HEK293 (cell line): ENCODE data around the gene DDR1.

Experiments
- GLIS2 ChIP-seq: fragments of 450-650 bp; formaldehyde crosslinking; IDR thresholded peaks from 2 replicates; pipeline ENCODE4 v1.5.1; 2016; ENCODE audit warnings: missing biosample characterization, missing genetic modification characterization
- KLF7 ChIP-seq: fragments of 450-650 bp; formaldehyde crosslinking; IDR thresholded peaks from 2 replicates; pipeline ENCODE4 v1.5.1; 2016; ENCODE audit warnings: missing biosample characterization, missing genetic modification characterization, borderline replicate concordance
- OSR2 ChIP-seq: fragments of 450-650 bp; formaldehyde crosslinking; IDR thresholded peaks from 2 replicates; pipeline ENCODE4 v1.5.1; 2016; ENCODE audit warnings: missing biosample characterization, missing genetic modification characterization
- PATZ1 ChIP-seq: fragments of 450-650 bp; formaldehyde crosslinking; IDR thresholded peaks from 2 replicates; pipeline ENCODE4 v1.5.1; 2016; ENCODE audit warnings: missing biosample characterization, missing genetic modification characterization
- PRDM10 ChIP-seq: fragments of 450-650 bp; formaldehyde crosslinking; IDR thresholded peaks from 2 replicates; pipeline ENCODE4 v1.5.1; 2016; ENCODE audit warnings: missing biosample characterization, missing genetic modification characterization
- SP2 ChIP-seq: fragments of 450-650 bp; formaldehyde crosslinking; IDR thresholded peaks from 2 replicates; pipeline ENCODE4 v1.5.1; 2016; ENCODE audit warnings: missing biosample characterization, missing genetic modification characterization
- TRIM28 ChIP-seq: IDR thresholded peaks from 2 replicates; pipeline ENCODE4 v1.6.1; 2011; ENCODE audit warnings: low read length, control low read depth, borderline replicate concordance
- ZBTB49 ChIP-seq: fragments of 450-650 bp; formaldehyde crosslinking; IDR thresholded peaks from 2 replicates; pipeline ENCODE4 v1.5.1; 2016; ENCODE audit warnings: missing biosample characterization, missing genetic modification characterization, low read depth
- ZBTB6 ChIP-seq: fragments of 450-650 bp; formaldehyde crosslinking; IDR thresholded peaks from 2 replicates; pipeline ENCODE4 v1.5.1; 2017; ENCODE audit warnings: missing biosample characterization, missing genetic modification characterization
- ZNF184 ChIP-seq: fragments of 450-650 bp; IDR thresholded peaks from 2 replicates; pipeline ENCODE4 v1.5.1; 2018; ENCODE audit warnings: missing biosample characterization, mild to moderate bottlenecking, missing genetic modification characterization
- ZNF202 ChIP-seq: fragments of 450-650 bp; formaldehyde crosslinking; IDR thresholded peaks from 2 replicates; pipeline ENCODE4 v1.5.1; 2016; ENCODE audit warnings: missing biosample characterization, missing genetic modification characterization, borderline replicate concordance
- ZNF266 ChIP-seq: fragments of 450-650 bp; formaldehyde crosslinking; IDR thresholded peaks from 2 replicates; pipeline ENCODE4 v1.5.1; 2016; ENCODE audit warnings: missing biosample characterization, missing genetic modification characterization, low read depth
- ZNF280D ChIP-seq: fragments of 450-650 bp; formaldehyde crosslinking; IDR thresholded peaks from 2 replicates; pipeline ENCODE4 v1.5.1; 2016; ENCODE audit warnings: missing biosample characterization, missing genetic modification characterization
- ZNF394 ChIP-seq: fragments of 450-650 bp; formaldehyde crosslinking; IDR thresholded peaks from 2 replicates; pipeline ENCODE4 v1.5.1; 2016; ENCODE audit warnings: missing biosample characterization, missing genetic modification characterization, mild to moderate bottlenecking, moderate library complexity, borderline replicate concordance
- ZNF398 ChIP-seq: fragments of 450-650 bp; formaldehyde crosslinking; IDR thresholded peaks from 2 replicates; pipeline ENCODE4 v1.5.1; 2017; ENCODE audit warnings: missing biosample characterization, missing genetic modification characterization
- ZNF473 ChIP-seq: fragments of 450-650 bp; formaldehyde crosslinking; IDR thresholded peaks from 2 replicates; pipeline ENCODE4 v1.5.1; 2017; ENCODE audit warnings: missing biosample characterization, missing genetic modification characterization
- ZNF510 ChIP-seq: fragments of 450-650 bp; formaldehyde crosslinking; IDR thresholded peaks from 2 replicates; pipeline ENCODE4 v1.5.1; 2018; ENCODE audit warnings: mild to moderate bottlenecking, missing genetic modification characterization, missing biosample characterization; ENCODE audit not compliant: insufficient replicate concordance
- ZNF639 ChIP-seq: fragments of 450-650 bp; formaldehyde crosslinking; IDR thresholded peaks from 2 replicates; pipeline ENCODE4 v1.5.1; 2016; ENCODE audit warnings: missing biosample characterization, missing genetic modification characterization
- ZNF664 ChIP-seq: fragments of 450-650 bp; formaldehyde crosslinking; IDR thresholded peaks from 2 replicates; pipeline ENCODE4 v1.5.1; 2016; ENCODE audit warnings: missing biosample characterization, missing genetic modification characterization
- ZNF768 ChIP-seq: fragments of 450-650 bp; formaldehyde crosslinking; IDR thresholded peaks from 2 replicates; pipeline ENCODE4 v1.5.1; 2018; ENCODE audit warnings: missing biosample characterization, mild to moderate bottlenecking, missing genetic modification characterization
- ZSCAN23 ChIP-seq: fragments of 450-650 bp; formaldehyde crosslinking; IDR thresholded peaks from 2 replicates; pipeline ENCODE4 v1.5.1; 2016; ENCODE audit warnings: missing biosample characterization, missing genetic modification characterization

The DDR1 gene

GRCh38 chr6:30907758-30908591 lies 23.7 kb downstream of the DDR1 start, which contains the start of gene GTF2H4 (continued):
- TF ChIP-seq ZNF473 (tag by site-specific recombination) (no peak), ZNF184 (tag by site-specific recombination) (0 out of 2 replicates have a peak, but pooled peaks have one; percentile 85), PATZ1 (peak; percentile 77), ZNF394 (tag by site-specific recombination) (peak; percentile 96), GLIS2 (tag by site-specific recombination) (peak; percentile 66), ZNF664 (peak; percentile 85), ZBTB6 (tag by site-specific recombination) (peak; percentile 68), ZNF398 (tag by site-specific recombination) (peak; percentile 83), ZNF768 (tag by site-specific recombination) (no peak; the same call in 1 of the 2 replicates), ZSCAN23 (no peak; the same call in none of the 2 replicates), ZNF280D (tag by site-specific recombination) (peak; percentile 96), KLF7 (tag by site-specific recombination) (peak; percentile 96), TRIM28 (peak; percentile 80), ZNF639 (tag by site-specific recombination) (peak; percentile 98), ZBTB49 (no peak), ZNF510 (tag by site-specific recombination) (no peak), ZNF266 (0 out of 2 replicates have a peak, but pooled peaks have one; percentile 0), SP2 (tag by site-specific recombination) (peak; percentile 87), ZNF202 (tag by site-specific recombination) (no peak), OSR2 (tag by site-specific recombination) (peak; percentile 67), PRDM10 (tag by site-specific recombination) (peak; percentile 96)
